Measurements from ENCODE around the gene E2F6.

DNA sequence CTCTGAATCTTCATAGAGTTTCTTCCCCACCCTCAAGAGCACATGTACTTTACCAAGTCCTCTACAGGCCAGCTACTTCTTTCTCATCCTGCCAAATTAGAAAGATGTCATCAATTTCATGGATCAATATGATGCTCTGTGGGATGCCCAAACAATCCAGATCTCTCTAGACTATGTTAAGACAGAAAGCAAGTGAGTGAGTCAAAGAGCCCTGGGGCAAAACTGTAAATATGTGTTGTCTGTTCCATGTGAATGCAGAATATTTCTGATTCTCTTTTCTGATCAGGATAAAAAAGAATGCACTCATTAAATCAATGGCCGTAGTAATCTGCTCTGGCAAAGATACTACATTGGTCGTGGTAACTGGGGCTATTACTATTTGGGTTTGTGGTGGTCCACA, 68.4 kb downstream of the E2F6 start:
- no peak for TF ChIP-seq MEF2A (IDR thresholded peaks at IDR 0.05; ENCODE audit: borderline replicate concordance, low read depth)
- TF ChIP-seq FOSL2 (IDR thresholded peaks at IDR 0.05; ENCODE audit: borderline replicate concordance, low read depth), result no peak
- no peak for TF ChIP-seq EZH2phosphoT487 (IDR thresholded peaks at IDR 0.05; ENCODE audit: borderline replicate concordance, low read depth)
- no peak for TF ChIP-seq RFX5 (IDR thresholded peaks at IDR 0.05; ENCODE audit: low read length)
- TF ChIP-seq GATA2 (CRISPR knock-in tag; IDR thresholded peaks at IDR 0.05), result no peak
- TF ChIP-seq EP300 (IDR thresholded peaks at IDR 0.05; ENCODE audit: borderline replicate concordance in 1 of 2, low read depth in 1 of 2, low read length in 1 of 2), result no peak
- TF ChIP-seq GABPA (IDR thresholded peaks at IDR 0.05; ENCODE audit: low read depth), result no peak
- TF ChIP-seq, protein P1, sequence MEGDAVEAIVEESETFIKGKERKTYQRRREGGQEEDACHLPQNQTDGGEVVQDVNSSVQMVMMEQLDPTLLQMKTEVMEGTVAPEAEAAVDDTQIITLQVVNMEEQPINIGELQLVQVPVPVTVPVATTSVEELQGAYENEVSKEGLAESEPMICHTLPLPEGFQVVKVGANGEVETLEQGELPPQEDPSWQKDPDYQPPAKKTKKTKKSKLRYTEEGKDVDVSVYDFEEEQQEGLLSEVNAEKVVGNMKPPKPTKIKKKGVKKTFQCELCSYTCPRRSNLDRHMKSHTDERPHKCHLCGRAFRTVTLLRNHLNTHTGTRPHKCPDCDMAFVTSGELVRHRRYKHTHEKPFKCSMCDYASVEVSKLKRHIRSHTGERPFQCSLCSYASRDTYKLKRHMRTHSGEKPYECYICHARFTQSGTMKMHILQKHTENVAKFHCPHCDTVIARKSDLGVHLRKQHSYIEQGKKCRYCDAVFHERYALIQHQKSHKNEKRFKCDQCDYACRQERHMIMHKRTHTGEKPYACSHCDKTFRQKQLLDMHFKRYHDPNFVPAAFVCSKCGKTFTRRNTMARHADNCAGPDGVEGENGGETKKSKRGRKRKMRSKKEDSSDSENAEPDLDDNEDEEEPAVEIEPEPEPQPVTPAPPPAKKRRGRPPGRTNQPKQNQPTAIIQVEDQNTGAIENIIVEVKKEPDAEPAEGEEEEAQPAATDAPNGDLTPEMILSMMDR (IDR thresholded peaks at IDR 0.05), result no peak
- TF ChIP-seq, protein P2, sequence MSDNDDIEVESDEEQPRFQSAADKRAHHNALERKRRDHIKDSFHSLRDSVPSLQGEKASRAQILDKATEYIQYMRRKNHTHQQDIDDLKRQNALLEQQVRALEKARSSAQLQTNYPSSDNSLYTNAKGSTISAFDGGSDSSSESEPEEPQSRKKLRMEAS (IDR thresholded peaks at IDR 0.05; ENCODE audit: low read depth), result no peak
- TF ChIP-seq POLR2AphosphoS5 (IDR thresholded peaks at IDR 0.05; ENCODE audit: low read depth, low read length), result no peak
- no peak for TF ChIP-seq RCOR1 (IDR thresholded peaks at IDR 0.05; ENCODE audit: low read length)

Measured in SK-N-SH (cell line).